GM12878 (cell line): ENCODE results near the gene C1orf115. TPM values are rescaled to one million over a fixed set of nuclear protein-coding genes. Genes with fewer than 3 reads are reported as not detected.

Experiments used
- BCL11A ChIP-seq: IDR thresholded peaks from 2 replicates; pipeline ENCODE4 v1.6.1; 2011; ENCODE audit warnings: low read depth, low read length
- DPF2 ChIP-seq: fragments of 450-650 bp; IDR thresholded peaks from 2 replicates; pipeline ENCODE4 v1.6.1; 2017; ENCODE audit warnings: mild to moderate bottlenecking
- FOXK2 ChIP-seq: fragments of 450-650 bp; IDR thresholded peaks from 2 replicates; pipeline ENCODE4 v1.6.1; 2017; ENCODE audit warnings: mild to moderate bottlenecking, moderate library complexity
- GABPA ChIP-seq: IDR thresholded peaks from 2 replicates; pipeline ENCODE4 v1.6.1; 2014; ENCODE audit warnings: antibody characterized with exemption, low read depth, mild to moderate bottlenecking, inconsistent platforms
- GATAD2B ChIP-seq: fragments of 450-650 bp; conservative IDR thresholded peaks from 2 replicates; pipeline ENCODE4 v1.6.1; 2017; ENCODE audit warnings: low read depth, mild to moderate bottlenecking, moderate library complexity
- HCFC1 ChIP-seq: fragments of 150-350 bp; IDR thresholded peaks from 2 replicates; pipeline ENCODE4 v1.6.1; 2014; ENCODE audit warnings: low read length
- IKZF1 ChIP-seq: fragments of 450-650 bp; conservative IDR thresholded peaks from 2 replicates; pipeline ENCODE4 v1.6.1; 2017; ENCODE audit warnings: antibody characterized with exemption, mild to moderate bottlenecking
- JUNB ChIP-seq: IDR thresholded peaks from 2 replicates; pipeline ENCODE4 v1.6.1; 2016; ENCODE audit warnings: antibody characterized with exemption, mild to moderate bottlenecking
- LARP7 ChIP-seq: fragments of 450-650 bp; IDR thresholded peaks from 2 replicates; pipeline ENCODE4 v1.6.1; 2017; ENCODE audit warnings: mild to moderate bottlenecking
- MEF2B ChIP-seq: fragments of 450-650 bp; IDR thresholded peaks from 2 replicates; pipeline ENCODE4 v1.6.1; 2018; ENCODE audit warnings: mild to moderate bottlenecking, moderate library complexity; ENCODE audit not compliant: partially characterized antibody, poor library complexity, severe bottlenecking
- MLLT1 ChIP-seq: fragments of 450-650 bp; IDR thresholded peaks from 2 replicates; pipeline ENCODE4 v1.6.1; 2016; ENCODE audit warnings: mild to moderate bottlenecking
- POLR2A ChIP-seq: IDR thresholded peaks from 2 replicates; pipeline ENCODE4 v1.6.1; 2011; ENCODE audit warnings: low read depth, mild to moderate bottlenecking, low read length
- RAD21 ChIP-seq: IDR thresholded peaks from 2 replicates; pipeline ENCODE4 v1.6.1; 2011; ENCODE audit warnings: mild to moderate bottlenecking, low read depth, low read length, moderate library complexity; ENCODE audit not compliant: insufficient read depth
- RB1 ChIP-seq: fragments of 450-650 bp; formaldehyde crosslinking; IDR thresholded peaks from 2 replicates; pipeline ENCODE4 v1.6.1; 2017; ENCODE audit warnings: mild to moderate bottlenecking, borderline replicate concordance
- RELA ChIP-seq: fragments of 450-650 bp; IDR thresholded peaks from 2 replicates; pipeline ENCODE4 v1.8.0; 2014; ENCODE audit warnings: borderline replicate concordance; ENCODE audit not compliant: partially characterized antibody
- SMAD5 ChIP-seq: IDR thresholded peaks from 2 replicates; pipeline ENCODE4 v1.6.1; 2016; ENCODE audit warnings: antibody characterized with exemption, low read depth
- SMC3 ChIP-seq: IDR thresholded peaks from 2 replicates; pipeline ENCODE4 v1.6.1; 2011; ENCODE audit warnings: low read length, improper control_type of control experiment, borderline replicate concordance
- TBL1XR1 ChIP-seq: IDR thresholded peaks from 2 replicates; pipeline ENCODE4 v1.6.1; 2012; ENCODE audit warnings: low read depth, low read length, improper control_type of control experiment
- ZBTB33 ChIP-seq: fragments of 450-650 bp; IDR thresholded peaks from 2 replicates; pipeline ENCODE4 v1.6.1; 2017; ENCODE audit warnings: mild to moderate bottlenecking
- ZNF274 ChIP-seq: IDR thresholded peaks from one replicate; pipeline ENCODE4 v1.8.0; 2011; ENCODE audit not compliant: insufficient read length, insufficient read depth
- polyA plus RNA-seq, 11 experiments: library from polyadenylated mRNA; depleted of rRNA in 4 of 11; unstranded in 6 of 11; stranded (reverse) in 5 of 11; fragments of >200 nt; fragmentation: Nextera tagmentation in 4 of 11; fragmentation: Illumina TruSeq in 1 of 11; extraction: Ambion mirVana in 4 of 11; extraction: Trizol in 1 of 11; gene quantifications; 1 replicate in 1 of 11; 2 replicates in 10 of 11; pipeline versions ENCODE4 v1.2.1 to v1.2.3, GENCODE V29; 2011 to 2016; ENCODE audit warnings: inconsistent platforms in 2 of 11, missing spikeins in 2 of 11, low read depth in 1 of 11
- total RNA-seq, 4 experiments: library from RNA; depleted of rRNA in 3 of 4; stranded (reverse); fragments of >200 nt in 3 of 4; fragmentation: Illumina TruSeq in 1 of 4; extraction: Trizol in 1 of 4; gene quantifications; 2 replicates each; pipeline versions ENCODE4 v1.2.1 to v1.2.3, GENCODE V29; 2013 to 2021
- TF ChIP-seq, protein P1 (sequence below): fragments of 150-350 bp; IDR thresholded peaks from 2 replicates; pipeline ENCODE4 v1.6.1; 2014; ENCODE audit warnings: mild to moderate bottlenecking, low read depth, low read length
- TF ChIP-seq, protein P2 (sequence below): fragments of 450-650 bp; IDR thresholded peaks from 2 replicates; pipeline ENCODE4 v1.6.1; 2017; ENCODE audit warnings: low read depth, mild to moderate bottlenecking, moderate library complexity
- TF ChIP-seq, protein P3 (sequence below): fragments of 450-650 bp; IDR thresholded peaks from 2 replicates; pipeline ENCODE4 v1.6.1; 2017; ENCODE audit warnings: mild to moderate bottlenecking, moderate library complexity

The C1orf115 gene
- total and polyA plus RNA-seq, 10 of the 15 experiments (the other 5 are each of a cell fraction or from before 2014, with no cell fraction given), result 0.52 to 5.0 (median 4.1) TPM

DNA sequence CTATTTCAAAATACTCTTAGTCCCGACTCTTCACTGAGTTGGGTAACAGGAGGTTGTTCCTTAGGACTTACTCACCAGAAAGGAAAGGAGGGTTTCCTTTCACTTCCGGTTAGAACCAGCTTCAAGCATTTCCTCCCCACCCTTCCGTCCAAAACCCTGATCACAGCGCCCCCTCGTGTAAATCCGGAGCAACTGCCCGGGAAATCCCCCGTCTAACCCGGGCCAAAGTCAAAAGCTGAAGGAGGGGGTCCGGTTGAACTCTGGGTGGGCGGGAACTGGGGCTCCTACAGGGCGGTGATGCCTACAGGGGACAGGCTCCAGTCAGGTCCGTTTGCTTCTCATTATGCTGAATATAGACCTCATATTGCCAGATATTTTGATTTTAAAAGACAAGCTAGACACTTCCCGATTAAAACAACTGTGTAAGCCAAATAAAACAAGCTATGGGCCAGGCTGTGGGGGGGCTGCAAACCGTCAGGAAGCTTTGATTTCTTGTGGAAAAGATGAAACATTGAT is 43.0 kb downstream of the C1orf115 start (continued):
- TF ChIP-seq GATAD2B (no peak), LARP7 (no peak), DPF2 (no peak), IKZF1 (peak; percentile 50), POLR2A (no peak), ZBTB33 (no peak), JUNB (no peak), FOXK2 (no peak), ZNF274 (no peak), BCL11A (no peak), SMC3 (peak; percentile 67; the same call in 1 of the 2 replicates), GABPA (peak; percentile 58), SMAD5 (no peak), TBL1XR1 (no peak), RB1 (no peak), MLLT1 (no peak), HCFC1 (no peak), RAD21 (peak; percentile 91), RELA (peak; percentile 62), MEF2B (no peak)
- TF ChIP-seq, protein P1, sequence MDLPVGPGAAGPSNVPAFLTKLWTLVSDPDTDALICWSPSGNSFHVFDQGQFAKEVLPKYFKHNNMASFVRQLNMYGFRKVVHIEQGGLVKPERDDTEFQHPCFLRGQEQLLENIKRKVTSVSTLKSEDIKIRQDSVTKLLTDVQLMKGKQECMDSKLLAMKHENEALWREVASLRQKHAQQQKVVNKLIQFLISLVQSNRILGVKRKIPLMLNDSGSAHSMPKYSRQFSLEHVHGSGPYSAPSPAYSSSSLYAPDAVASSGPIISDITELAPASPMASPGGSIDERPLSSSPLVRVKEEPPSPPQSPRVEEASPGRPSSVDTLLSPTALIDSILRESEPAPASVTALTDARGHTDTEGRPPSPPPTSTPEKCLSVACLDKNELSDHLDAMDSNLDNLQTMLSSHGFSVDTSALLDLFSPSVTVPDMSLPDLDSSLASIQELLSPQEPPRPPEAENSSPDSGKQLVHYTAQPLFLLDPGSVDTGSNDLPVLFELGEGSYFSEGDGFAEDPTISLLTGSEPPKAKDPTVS, result no peak
- TF ChIP-seq, protein P2, sequence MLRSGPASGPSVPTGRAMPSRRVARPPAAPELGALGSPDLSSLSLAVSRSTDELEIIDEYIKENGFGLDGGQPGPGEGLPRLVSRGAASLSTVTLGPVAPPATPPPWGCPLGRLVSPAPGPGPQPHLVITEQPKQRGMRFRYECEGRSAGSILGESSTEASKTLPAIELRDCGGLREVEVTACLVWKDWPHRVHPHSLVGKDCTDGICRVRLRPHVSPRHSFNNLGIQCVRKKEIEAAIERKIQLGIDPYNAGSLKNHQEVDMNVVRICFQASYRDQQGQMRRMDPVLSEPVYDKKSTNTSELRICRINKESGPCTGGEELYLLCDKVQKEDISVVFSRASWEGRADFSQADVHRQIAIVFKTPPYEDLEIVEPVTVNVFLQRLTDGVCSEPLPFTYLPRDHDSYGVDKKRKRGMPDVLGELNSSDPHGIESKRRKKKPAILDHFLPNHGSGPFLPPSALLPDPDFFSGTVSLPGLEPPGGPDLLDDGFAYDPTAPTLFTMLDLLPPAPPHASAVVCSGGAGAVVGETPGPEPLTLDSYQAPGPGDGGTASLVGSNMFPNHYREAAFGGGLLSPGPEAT, result 0 out of 2 replicates have a peak, but pooled peaks have one; percentile 20
- TF ChIP-seq, protein P3, sequence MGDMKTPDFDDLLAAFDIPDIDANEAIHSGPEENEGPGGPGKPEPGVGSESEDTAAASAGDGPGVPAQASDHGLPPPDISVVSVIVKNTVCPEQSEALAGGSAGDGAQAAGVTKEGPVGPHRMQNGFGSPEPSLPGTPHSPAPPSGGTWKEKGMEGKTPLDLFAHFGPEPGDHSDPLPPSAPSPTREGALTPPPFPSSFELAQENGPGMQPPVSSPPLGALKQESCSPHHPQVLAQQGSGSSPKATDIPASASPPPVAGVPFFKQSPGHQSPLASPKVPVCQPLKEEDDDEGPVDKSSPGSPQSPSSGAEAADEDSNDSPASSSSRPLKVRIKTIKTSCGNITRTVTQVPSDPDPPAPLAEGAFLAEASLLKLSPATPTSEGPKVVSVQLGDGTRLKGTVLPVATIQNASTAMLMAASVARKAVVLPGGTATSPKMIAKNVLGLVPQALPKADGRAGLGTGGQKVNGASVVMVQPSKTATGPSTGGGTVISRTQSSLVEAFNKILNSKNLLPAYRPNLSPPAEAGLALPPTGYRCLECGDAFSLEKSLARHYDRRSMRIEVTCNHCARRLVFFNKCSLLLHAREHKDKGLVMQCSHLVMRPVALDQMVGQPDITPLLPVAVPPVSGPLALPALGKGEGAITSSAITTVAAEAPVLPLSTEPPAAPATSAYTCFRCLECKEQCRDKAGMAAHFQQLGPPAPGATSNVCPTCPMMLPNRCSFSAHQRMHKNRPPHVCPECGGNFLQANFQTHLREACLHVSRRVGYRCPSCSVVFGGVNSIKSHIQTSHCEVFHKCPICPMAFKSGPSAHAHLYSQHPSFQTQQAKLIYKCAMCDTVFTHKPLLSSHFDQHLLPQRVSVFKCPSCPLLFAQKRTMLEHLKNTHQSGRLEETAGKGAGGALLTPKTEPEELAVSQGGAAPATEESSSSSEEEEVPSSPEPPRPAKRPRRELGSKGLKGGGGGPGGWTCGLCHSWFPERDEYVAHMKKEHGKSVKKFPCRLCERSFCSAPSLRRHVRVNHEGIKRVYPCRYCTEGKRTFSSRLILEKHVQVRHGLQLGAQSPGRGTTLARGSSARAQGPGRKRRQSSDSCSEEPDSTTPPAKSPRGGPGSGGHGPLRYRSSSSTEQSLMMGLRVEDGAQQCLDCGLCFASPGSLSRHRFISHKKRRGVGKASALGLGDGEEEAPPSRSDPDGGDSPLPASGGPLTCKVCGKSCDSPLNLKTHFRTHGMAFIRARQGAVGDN, result no peak
